Suppressor macrophage treated with lipopolysaccharide for 4 hours (primary cell): ENCODE measurements around the gene SDK1.
"Not testable (repeated sequence)": the region's sequence is repeated elsewhere in the genome, so short reads cannot be mapped to it uniquely, and the experiment has no call there.

Experiments used
- DNase-seq: peaks from one replicate; pipeline ENCODE4 v3.0.0-alpha.2; 2020

SDK1 gene

GRCh38 chr7:3544202-3544601 lies 243.2 kb downstream of the SDK1 start:
- no peak for DNase-seq

- no peak for DNase-seq
Measured at GRCh38 chr7:3548815-3549214, 247.8 kb downstream of the SDK1 start.

- DNase-seq, result no peak
Measured at GRCh38 chr7:3549601-3550000, 248.5 kb downstream of the SDK1 start.

- DNase-seq, result no peak
Measured at GRCh38 chr7:3551536-3551935, 250.5 kb downstream of the SDK1 start.

GRCh38 chr7:3552499-3552898 lies 251.4 kb downstream of the SDK1 start:
- no peak for DNase-seq

- no peak for DNase-seq
Measured at GRCh38 chr7:3558400-3558799, 257.3 kb downstream of the SDK1 start.

- peak; percentile 8 for DNase-seq
Measured at GRCh38 chr7:3559278-3559677, 258.2 kb downstream of the SDK1 start.

GRCh38 chr7:3560495-3560894 lies 259.4 kb downstream of the SDK1 start:
- no peak for DNase-seq

GRCh38 chr7:3561932-3562331 lies 260.9 kb downstream of the SDK1 start:
- DNase-seq, result no peak

- DNase-seq, result no peak
Measured at GRCh38 chr7:3564231-3564630, 263.2 kb downstream of the SDK1 start.

- no peak for DNase-seq
Measured at GRCh38 chr7:3568516-3568915, 267.5 kb downstream of the SDK1 start.

GRCh38 chr7:3569643-3570042 lies 268.6 kb downstream of the SDK1 start:
- DNase-seq, result no peak

- no peak for DNase-seq
Measured at GRCh38 chr7:3573151-3573550, 272.1 kb downstream of the SDK1 start.

GRCh38 chr7:3574386-3574785 lies 273.3 kb downstream of the SDK1 start:
- DNase-seq, result no peak

GRCh38 chr7:3575753-3576531 lies 274.9 kb downstream of the SDK1 start:
- DNase-seq, result no peak

- DNase-seq, result no peak
Measured at GRCh38 chr7:3578399-3578798, 277.3 kb downstream of the SDK1 start.

- no peak for DNase-seq
Measured at GRCh38 chr7:3579638-3580219, 278.7 kb downstream of the SDK1 start.

- DNase-seq, result not testable (repeated sequence)
Measured at GRCh38 chr7:3582145-3582544, 281.1 kb downstream of the SDK1 start.

- no peak for DNase-seq
Measured at GRCh38 chr7:3585826-3586225, 284.8 kb downstream of the SDK1 start.

- DNase-seq, result no peak
Measured at GRCh38 chr7:3588341-3588740, 287.3 kb downstream of the SDK1 start.

GRCh38 chr7:3589752-3590151 lies 288.7 kb downstream of the SDK1 start:
- DNase-seq, result no peak

- DNase-seq, result no peak
Measured at GRCh38 chr7:3591219-3591618, 290.2 kb downstream of the SDK1 start.

GRCh38 chr7:3591944-3592343 lies 290.9 kb downstream of the SDK1 start:
- no peak for DNase-seq

GRCh38 chr7:3592401-3593134 lies 291.5 kb downstream of the SDK1 start:
- no peak for DNase-seq
